ENCODE results near the gene EVA1A.

DNA sequence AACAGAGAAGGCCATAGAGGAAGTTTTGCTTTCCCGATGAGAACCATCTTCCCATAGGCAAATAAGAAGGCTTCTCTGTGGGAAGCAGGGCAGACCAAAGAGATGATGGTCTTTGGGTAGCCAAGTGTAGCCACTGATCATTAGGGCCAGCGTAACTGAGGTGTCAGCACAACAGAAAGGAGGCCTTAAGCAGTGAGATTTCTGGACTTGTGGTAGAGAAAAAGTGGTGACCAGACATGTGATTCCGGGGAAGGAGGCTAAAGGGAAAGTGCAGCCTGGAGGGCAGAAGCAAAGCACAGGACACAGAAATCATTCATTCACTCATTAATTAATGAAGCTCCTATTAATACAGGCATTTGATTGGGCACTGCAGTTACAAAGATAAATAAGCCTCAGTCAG, 15.4 kb downstream of the EVA1A start:
- no peak for TF ChIP-seq CTCF (tag by site-specific recombination; IDR thresholded peaks at IDR 0.05)
- TF ChIP-seq ZNF23 (tag by site-specific recombination; IDR thresholded peaks at IDR 0.05; ENCODE audit: borderline replicate concordance), result no peak
- TF ChIP-seq ZNF792 (tag by site-specific recombination; IDR thresholded peaks at IDR 0.05), result no peak
- TF ChIP-seq ZNF514 (tag by site-specific recombination; IDR thresholded peaks at IDR 0.05), result no peak
- no peak for TF ChIP-seq ZNF155 (tag by site-specific recombination; IDR thresholded peaks at IDR 0.05)
- TF ChIP-seq ZNF707 (tag by site-specific recombination; IDR thresholded peaks at IDR 0.05), result no peak
- no peak for TF ChIP-seq ZNF202 (tag by site-specific recombination; IDR thresholded peaks at IDR 0.05; ENCODE audit: borderline replicate concordance)
- TF ChIP-seq, protein P1, sequence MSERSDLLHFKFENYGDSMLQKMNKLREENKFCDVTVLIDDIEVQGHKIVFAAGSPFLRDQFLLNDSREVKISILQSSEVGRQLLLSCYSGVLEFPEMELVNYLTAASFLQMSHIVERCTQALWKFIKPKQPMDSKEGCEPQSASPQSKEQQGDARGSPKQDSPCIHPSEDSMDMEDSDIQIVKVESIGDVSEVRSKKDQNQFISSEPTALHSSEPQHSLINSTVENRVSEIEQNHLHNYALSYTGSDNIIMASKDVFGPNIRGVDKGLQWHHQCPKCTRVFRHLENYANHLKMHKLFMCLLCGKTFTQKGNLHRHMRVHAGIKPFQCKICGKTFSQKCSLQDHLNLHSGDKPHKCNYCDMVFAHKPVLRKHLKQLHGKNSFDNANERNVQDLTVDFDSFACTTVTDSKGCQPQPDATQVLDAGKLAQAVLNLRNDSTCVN (tag by site-specific recombination; optimal IDR thresholded peaks at IDR 0.05), result no peak
- TF ChIP-seq ZEB2 (tag by site-specific recombination; IDR thresholded peaks at IDR 0.05), result no peak
- no peak for TF ChIP-seq TCF7L2 (IDR thresholded peaks at IDR 0.05; ENCODE audit: borderline replicate concordance, low read depth, low read length)
- TF ChIP-seq ZNF544 (tag by site-specific recombination; IDR thresholded peaks at IDR 0.05), result no peak
